ENCODE results near the gene TNFRSF19. TPM values are rescaled to one million over a fixed set of nuclear protein-coding genes. Genes with fewer than 3 reads are reported as not detected.
A peak's percentile ranks its signal among the peaks of the same experiment; 100 is the strongest.
"Not testable (repeated sequence)": the region's sequence is repeated elsewhere in the genome, so short reads cannot be mapped to it uniquely, and the experiment has no call there.

TNFRSF19 gene
- not detected for total RNA-seq
- polyA plus RNA-seq (2013, experiment 1 of 2): 0.15 TPM
- polyA plus RNA-seq (2013, experiment 2 of 2): 0.54 TPM
- total RNA-seq: 0 to 2.6 (median 0.18) reads per million in 172 experiments

GRCh38 chr13:23570099-23570920, at the start of gene TNFRSF19:
Gene TNFRSF19, plus strand, starts transcription at chr13:23570412. Its CDS starts 19,772 bp downstream, at chr13:23590184.
- Histone ChIP-seq H3K27ac (ENCODE audit: low read depth in 1 of 2, low read length in 2 of 2) (no peak within 1 kb of the TSS), H3K9me3 (ENCODE audit: control insufficient read depth in 1 of 2, insufficient read depth in 1 of 2, low read length in 2 of 2) (no peaks in the 10 kb centered on the region), H3K27me3 (ENCODE audit: control insufficient read depth in 1 of 2, insufficient read depth in 2 of 2, low read length in 2 of 2) (peaks cover 15 to 56% of the 10 kb centered on the region in 2 experiments), H3K4me3 (ENCODE audit: low read length) (no peak within 1 kb of the TSS), H3K4me1 (ENCODE audit: insufficient read depth, low read length) (no peaks in the 10 kb centered on the region), H3K36me3 (ENCODE audit: insufficient read depth, low read length) (no peaks in the 10 kb centered on the region)
- no peaks in the 10 kb centered on the region for H3K9me3 Mint-ChIP-seq
- peaks cover 87% of the 10 kb centered on the region for H3K27me3 Mint-ChIP-seq
- peak; percentile 39 for ATAC-seq (ENCODE audit: poor library complexity)
- no peak within 1 kb of the TSS for H3K4me3 Mint-ChIP-seq
- DNase-seq: no peak
- CTCF ChIA-PET: no interaction called here
- no peaks in the 10 kb centered on the region for H3K36me3 Mint-ChIP-seq (ENCODE audit: low read depth)
- intact Hi-C loops (cut with DNase I, micrococcal nuclease): loop anchor here in 1 of 2 experiments (5.0 to 10.0 kb wide), 2 partner anchors 327 to 1966 kb away; partner anchors contain the start of genes C1QTNF9B and MICU2
- POLR2A ChIA-PET: no interaction called here
- H3K27ac Mint-ChIP-seq: no peak within 1 kb of the TSS
- TF ChIP-seq, protein P1, sequence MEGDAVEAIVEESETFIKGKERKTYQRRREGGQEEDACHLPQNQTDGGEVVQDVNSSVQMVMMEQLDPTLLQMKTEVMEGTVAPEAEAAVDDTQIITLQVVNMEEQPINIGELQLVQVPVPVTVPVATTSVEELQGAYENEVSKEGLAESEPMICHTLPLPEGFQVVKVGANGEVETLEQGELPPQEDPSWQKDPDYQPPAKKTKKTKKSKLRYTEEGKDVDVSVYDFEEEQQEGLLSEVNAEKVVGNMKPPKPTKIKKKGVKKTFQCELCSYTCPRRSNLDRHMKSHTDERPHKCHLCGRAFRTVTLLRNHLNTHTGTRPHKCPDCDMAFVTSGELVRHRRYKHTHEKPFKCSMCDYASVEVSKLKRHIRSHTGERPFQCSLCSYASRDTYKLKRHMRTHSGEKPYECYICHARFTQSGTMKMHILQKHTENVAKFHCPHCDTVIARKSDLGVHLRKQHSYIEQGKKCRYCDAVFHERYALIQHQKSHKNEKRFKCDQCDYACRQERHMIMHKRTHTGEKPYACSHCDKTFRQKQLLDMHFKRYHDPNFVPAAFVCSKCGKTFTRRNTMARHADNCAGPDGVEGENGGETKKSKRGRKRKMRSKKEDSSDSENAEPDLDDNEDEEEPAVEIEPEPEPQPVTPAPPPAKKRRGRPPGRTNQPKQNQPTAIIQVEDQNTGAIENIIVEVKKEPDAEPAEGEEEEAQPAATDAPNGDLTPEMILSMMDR (IDR thresholded peaks at IDR 0.05): no peak
- peaks cover 5% of the 10 kb centered on the region for H3K4me1 Mint-ChIP-seq (ENCODE audit: low read depth)

GRCh38 chr13:23529926-23530325, 40.3 kb upstream of the TNFRSF19 start:
- POLR2A ChIA-PET; H3K36me3 ChIP-seq (ENCODE audit: insufficient read depth, low read length); ATAC-seq (ENCODE audit: poor library complexity); H3K4me3 Mint-ChIP-seq; H3K4me1 Mint-ChIP-seq (ENCODE audit: low read depth); H3K4me1 ChIP-seq (ENCODE audit: insufficient read depth, low read length); H3K27me3 Mint-ChIP-seq; H3K9me3 Mint-ChIP-seq; intact Hi-C loops (cut with DNase I, micrococcal nuclease); CTCF ChIA-PET; DNase-seq; H3K9me3 ChIP-seq (ENCODE audit: control insufficient read depth in 1 of 2, insufficient read depth in 1 of 2, low read length in 2 of 2); H3K27ac Mint-ChIP-seq; H3K4me3 ChIP-seq (ENCODE audit: low read length); H3K27me3 ChIP-seq (ENCODE audit: control insufficient read depth in 1 of 2, insufficient read depth in 2 of 2, low read length in 2 of 2); H3K27ac ChIP-seq (ENCODE audit: low read depth in 1 of 2, low read length in 2 of 2); H3K36me3 Mint-ChIP-seq (ENCODE audit: low read depth): not testable (repeated sequence)

GRCh38 chr13:23531446-23531845, 38.8 kb upstream of the TNFRSF19 start:
- ChIA-PET CTCF (no interaction called here), POLR2A (no interaction called here)
- TF ChIP-seq, protein P1 (IDR thresholded peaks at IDR 0.05): no peak
- peaks cover 0 to 6% of the 10 kb centered on the region in 2 experiments for H3K27me3 ChIP-seq (ENCODE audit: control insufficient read depth in 1 of 2, insufficient read depth in 2 of 2, low read length in 2 of 2)
- ATAC-seq (ENCODE audit: poor library complexity) (no peak), DNase-seq (no peak)
- H3K27me3 Mint-ChIP-seq: peaks cover 9% of the 10 kb centered on the region
- H3K27ac Mint-ChIP-seq: no peak overlapping the region
- no peak overlapping the region for H3K4me3 Mint-ChIP-seq
- H3K4me3 ChIP-seq (ENCODE audit: low read length): no peak overlapping the region
- H3K4me1 ChIP-seq (ENCODE audit: insufficient read depth, low read length): no peaks in the 10 kb centered on the region
- H3K27ac ChIP-seq (ENCODE audit: low read depth in 1 of 2, low read length in 2 of 2): no peak overlapping the region
- H3K4me1 Mint-ChIP-seq (ENCODE audit: low read depth): no peaks in the 10 kb centered on the region
- peaks cover 0 to 6% of the 10 kb centered on the region in 2 experiments for H3K9me3 ChIP-seq (ENCODE audit: control insufficient read depth in 1 of 2, insufficient read depth in 1 of 2, low read length in 2 of 2)
- H3K36me3 ChIP-seq (ENCODE audit: insufficient read depth, low read length): no peaks in the 10 kb centered on the region
- no peaks in the 10 kb centered on the region for H3K36me3 Mint-ChIP-seq (ENCODE audit: low read depth)
- no peaks in the 10 kb centered on the region for H3K9me3 Mint-ChIP-seq
- intact Hi-C loops (cut with DNase I, micrococcal nuclease): no loop called here
